Stimulated activated CD4-positive, alpha-beta T cell treated with anti-CD3 and anti-CD28 coated beads, Interleukin-15, amount 100 ng/mL, for 24 hours (primary cell): ENCODE data around the gene NCOA1.
A peak's percentile ranks its signal among the peaks of the same experiment; 100 is the strongest.
"Not testable (repeated sequence)": the region's sequence is repeated elsewhere in the genome, so short reads cannot be mapped to it uniquely, and the experiment has no call there.

Experiments
- DNase-seq: peaks from one replicate; pipeline ENCODE4 v3.0.0-alpha.2; 2020

Gene NCOA1

GRCh38 chr2:24761866-24762265 lies 270.8 kb downstream of the NCOA1 start:
- DNase-seq = no peak

GRCh38 chr2:24762518-24762917 lies 271.5 kb downstream of the NCOA1 start:
- DNase-seq = no peak

- no peak for DNase-seq
Observed at GRCh38 chr2:24763843-24764242, 272.8 kb downstream of the NCOA1 start.

- DNase-seq = peak; percentile 20
Observed at GRCh38 chr2:24766609-24767008, 275.6 kb downstream of the NCOA1 start.

GRCh38 chr2:24768013-24768412 lies 277.0 kb downstream of the NCOA1 start:
- DNase-seq = no peak

- no peak for DNase-seq
Observed at GRCh38 chr2:24768601-24769000, 277.5 kb downstream of the NCOA1 start.

GRCh38 chr2:24771061-24771460 lies 280.0 kb downstream of the NCOA1 start:
- DNase-seq = no peak

- DNase-seq = no peak
Observed at GRCh38 chr2:24771764-24772586, 280.9 kb downstream of the NCOA1 start.

GRCh38 chr2:24774373-24774772 lies 283.3 kb downstream of the NCOA1 start:
- DNase-seq = no peak

- no peak for DNase-seq
Observed at GRCh38 chr2:24779116-24779515, 288.1 kb downstream of the NCOA1 start.

GRCh38 chr2:24783641-24784040 lies 292.6 kb downstream of the NCOA1 start:
- DNase-seq = no peak

GRCh38 chr2:24785671-24786321 lies 294.7 kb downstream of the NCOA1 start:
- DNase-seq = no peak

- DNase-seq = no peak
Observed at GRCh38 chr2:24787532-24787931, 296.5 kb downstream of the NCOA1 start.

GRCh38 chr2:24788816-24789215 lies 297.8 kb downstream of the NCOA1 start:
- no peak for DNase-seq

GRCh38 chr2:24791452-24791851 lies 300.4 kb downstream of the NCOA1 start:
- no peak for DNase-seq

GRCh38 chr2:24792542-24792873 lies 301.5 kb downstream of the NCOA1 start:
- DNase-seq = no peak

- peak; percentile 96 for DNase-seq
Observed at GRCh38 chr2:24792874-24793760, 302.1 kb downstream of the NCOA1 start, which contains the start of the genes CENPO and PTRHD1. CENPO (plus strand) TSS chr2:24793425; CDS start chr2:24793920, 495 bp downstream. PTRHD1 (minus strand) TSS chr2:24793391; CDS start chr2:24793377, 14 bp downstream.

GRCh38 chr2:24793761-24794435 lies 302.8 kb downstream of the NCOA1 start:
- peak; percentile 9 for DNase-seq

GRCh38 chr2:24797644-24798043 lies 306.6 kb downstream of the NCOA1 start:
- no peak for DNase-seq

- not testable (repeated sequence) for DNase-seq
Observed at GRCh38 chr2:24800487-24800886, 309.4 kb downstream of the NCOA1 start.

GRCh38 chr2:24805811-24806660 lies 315.0 kb downstream of the NCOA1 start:
- DNase-seq = not testable (repeated sequence)

GRCh38 chr2:24806661-24807036 lies 315.6 kb downstream of the NCOA1 start:
- DNase-seq = no peak
